Peyer's patch (tissue), 4 donors: ENCODE data around the gene MANSC1.

ENCODE experiments used
- CTCF ChIP-seq, 6 experiments: fragments of 450-650 bp in 4 of 6; fragments of 200-600 bp in 2 of 6; sonication (generic) in 1 of 6; IDR thresholded peaks; one replicate each; pipeline ENCODE4 v1.5.1; 2017 to 2019; ENCODE audit warnings: antibody characterized with exemption in 6 of 6, mild to moderate bottlenecking in 3 of 6, moderate library complexity in 1 of 6
- POLR2A ChIP-seq, 2 donors: fragments of 450-650 bp; IDR thresholded peaks; one replicate each; pipeline ENCODE4 v1.5.1; 2017; ENCODE audit warnings: antibody characterized with exemption in 2 of 2, mild to moderate bottlenecking in 2 of 2, moderate library complexity in 2 of 2

GRCh38 chr12:12315838-12316237, 34.2 kb downstream of the MANSC1 start:
- TF ChIP-seq CTCF (IDR thresholded peaks at IDR 0.05): no peak
- no peak for TF ChIP-seq POLR2A (IDR thresholded peaks at IDR 0.05)
